Sigmoid colon (tissue), 7 donors: ENCODE measurements around the gene MPEG1. TPM values are rescaled to one million over a fixed set of nuclear protein-coding genes. Genes with fewer than 3 reads are reported as not detected.

Experiments used
- DNase-seq: peaks from one replicate; pipeline ENCODE4 v3.0.0-alpha.2; 2019
- H3K27ac ChIP-seq, 4 donors: fragments of 200-600 bp; sonication (generic); one replicate each; pipeline ENCODE4 v1.5.1; 2016 to 2019; ENCODE audit warnings: mild to moderate bottlenecking in 1 of 4
- H3K27me3 ChIP-seq, 3 donors: fragments of 200-600 bp; sonication (generic); one replicate each; pipeline ENCODE4 v1.5.1; 2019; ENCODE audit warnings: mild to moderate bottlenecking in 1 of 3
- H3K36me3 ChIP-seq, 4 donors: fragments of 200-600 bp; sonication (generic); one replicate each; pipeline ENCODE4 v1.5.1; 2016 to 2019
- H3K4me1 ChIP-seq, 4 donors: fragments of 200-600 bp; sonication (generic); one replicate each; pipeline ENCODE4 v1.5.1; 2017 to 2019
- H3K4me3 ChIP-seq, 4 donors: fragments of 200-600 bp; sonication (generic); one replicate each; pipeline ENCODE4 v1.5.1; 2017 to 2019; ENCODE audit warnings: mild to moderate bottlenecking in 2 of 4, moderate library complexity in 1 of 4
- H3K9me3 ChIP-seq, 4 donors: fragments of 200-600 bp in 3 of 4; sonication (generic) in 3 of 4; one replicate each; pipeline versions ENCODE4 v1.5.1 to v1.6.1; 2013 to 2019
- CTCF ChIP-seq, 4 experiments: fragments of 450-650 bp in 3 of 4; fragments of 200-600 bp in 1 of 4; IDR thresholded peaks; one replicate each; pipeline ENCODE4 v1.5.1; 2016 to 2019; ENCODE audit warnings: antibody characterized with exemption in 4 of 4, mild to moderate bottlenecking in 3 of 4, moderate library complexity in 2 of 4
- EP300 ChIP-seq, 4 donors: sonication (generic); formaldehyde crosslinking; IDR thresholded peaks; one replicate each; pipeline ENCODE4 v1.6.1; 2017; ENCODE audit warnings: antibody characterized with exemption in 4 of 4
- POLR2A ChIP-seq, 2 donors: fragments of 450-650 bp; IDR thresholded peaks; one replicate each; pipeline ENCODE4 v1.6.1; 2016; ENCODE audit warnings: antibody characterized with exemption in 2 of 2, mild to moderate bottlenecking in 2 of 2, moderate library complexity in 2 of 2
- POLR2AphosphoS5 ChIP-seq, 4 donors: sonication (generic); formaldehyde crosslinking; IDR thresholded peaks; one replicate each; pipeline ENCODE4 v1.6.1; 2017; ENCODE audit warnings: antibody characterized with exemption in 4 of 4
- WGBS, 2 donors: extraction: QIAGEN DNeasy Blood & Tissue Kit; methylation state at CpG; one replicate each; pipeline ENCODE4 v1.1.7; 2013; 5-methylcytosine and 5-hydroxymethylcytosine counted together
- intact Hi-C: fragments of 100-400 bp; cut with DNase I; formaldehyde crosslinking; loops from one replicate; pipeline ENCODE4 v1.15.1; 2023
- polyA plus RNA-seq, 3 donors: library from polyadenylated mRNA; stranded (reverse); fragments of 200-250 nt; gene quantifications; one replicate each; pipeline ENCODE4 v1.2.3, GENCODE V29; 2013
- total RNA-seq, 4 donors: library from RNA; depleted of rRNA; stranded (reverse); fragments of >200 nt; gene quantifications; one replicate each; pipeline ENCODE4 v1.1.0, GENCODE V29; 2016
- donor health status: healthy with polysubstance abuse.
- donor health status: Bipolar disorder and iron deficiency.
- donor health status: healthy.

The MPEG1 gene
- total and polyA plus RNA-seq, 7 donors = 8.0 to 63.8 (median 15.6) TPM

DNA sequence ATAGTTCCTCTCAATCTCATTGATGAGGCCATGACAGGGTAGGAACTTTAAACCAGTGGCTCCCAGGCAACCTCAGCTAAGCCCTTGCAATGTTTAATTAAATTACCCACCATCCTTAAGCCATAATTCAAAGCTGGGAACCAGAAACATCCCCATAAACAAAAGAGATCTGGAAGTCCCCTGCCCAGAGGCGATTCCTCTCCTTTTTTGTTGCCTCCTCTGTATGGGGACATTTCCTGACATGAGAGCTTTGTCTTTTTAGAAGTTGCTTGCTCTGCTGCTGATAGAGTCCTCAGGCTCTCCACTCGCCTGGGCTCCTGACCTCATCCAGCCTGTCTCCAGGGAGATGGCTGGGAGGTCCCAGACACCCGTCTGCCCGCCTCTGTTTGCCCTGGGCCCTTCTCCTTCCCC is 37.6 kb downstream of the MPEG1 start:
- Histone ChIP-seq H3K4me1 (peaks cover 0 to 20% (median 16%) of the 10 kb centered on the region in 4 donors), H3K4me3 (no peak overlapping the region), H3K36me3 (no peaks in the 10 kb centered on the region), H3K27me3 (no peaks in the 10 kb centered on the region), H3K27ac (peak overlapping the region in 3 of 4 donors; percentile 36 to 71 (median 62)), H3K9me3 (no peaks in the 10 kb centered on the region)
- TF ChIP-seq POLR2A (IDR thresholded peaks at IDR 0.05) (no peak), POLR2AphosphoS5 (IDR thresholded peaks at IDR 0.05) (no peak), EP300 (IDR thresholded peaks at IDR 0.05) (no peak), CTCF (IDR thresholded peaks at IDR 0.05) (no peak)
- intact Hi-C loops = loop anchor here (10.0 kb wide), 1 partner anchor 510 kb away; no protein-coding TSS in a partner anchor
- DNase-seq = no peak
- 16 to 50% methylated on average over 4 of the region's 4 CpGs for WGBS, 2 donors

DNA sequence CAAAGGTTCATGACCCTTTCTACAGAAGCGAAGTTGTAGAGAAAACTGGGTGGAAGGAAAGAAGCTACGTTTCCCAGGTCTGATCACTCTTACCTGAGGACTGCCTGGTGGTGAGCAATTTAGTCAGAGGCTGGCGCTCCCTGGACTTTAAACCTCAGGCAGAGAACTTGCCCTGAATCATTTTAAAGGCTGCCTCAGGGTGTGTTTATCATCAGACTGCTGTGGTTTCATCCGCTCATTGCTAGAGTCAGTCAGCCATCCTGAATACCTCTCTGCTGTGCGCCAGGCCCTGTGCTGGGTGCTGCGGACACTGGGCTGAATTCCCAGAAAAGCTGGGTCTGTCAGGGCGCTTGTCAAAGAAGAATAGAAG is 38.1 kb downstream of the MPEG1 start:
- WGBS, 2 donors = 10 to 54% methylated on average over 7 of the region's 7 CpGs
- peak overlapping the region in 3 of 4 donors; percentile 36 to 71 (median 62) for H3K27ac ChIP-seq

GRCh38 chr11:59173964-59174663 is 38.6 kb downstream of the MPEG1 start:
- peak overlapping the region in 3 of 4 donors; percentile 57 to 73 (median 60) for H3K4me3 ChIP-seq
- peak overlapping the region; percentile 56 to 75 (median 66) for H3K27ac ChIP-seq
- peak in 1 of 4 donors; percentile 15 for TF ChIP-seq POLR2AphosphoS5 (IDR thresholded peaks at IDR 0.05)
- TF ChIP-seq CTCF (IDR thresholded peaks at IDR 0.05) = no peak
- TF ChIP-seq POLR2A (IDR thresholded peaks at IDR 0.05) = peak in 1 of 2 donors; percentile 23
- intact Hi-C loops = loop anchor here (10.0 kb wide), 1 partner anchor 511 kb away; no protein-coding TSS in a partner anchor
- no peaks in the 10 kb centered on the region for H3K9me3 ChIP-seq
- H3K27me3 ChIP-seq = no peaks in the 10 kb centered on the region
- H3K4me1 ChIP-seq = peaks cover 0 to 20% (median 16%) of the 10 kb centered on the region in 4 donors
- no peaks in the 10 kb centered on the region for H3K36me3 ChIP-seq
- DNase-seq = peak; percentile 74
- 10 to 35% methylated on average over 7 of the region's 7 CpGs for WGBS, 2 donors

More for the DNA sequence above, 38.1 kb downstream of the MPEG1 start:
- Histone ChIP-seq H3K9me3 (no peaks in the 10 kb centered on the region), H3K4me3 (no peak overlapping the region), H3K36me3 (no peaks in the 10 kb centered on the region), H3K4me1 (peaks cover 0 to 20% (median 16%) of the 10 kb centered on the region in 4 donors), H3K27me3 (no peaks in the 10 kb centered on the region)
- DNase-seq = no peak
- intact Hi-C loops = loop anchor here (10.0 kb wide), 1 partner anchor 510 kb away; no protein-coding TSS in a partner anchor
- TF ChIP-seq POLR2A (IDR thresholded peaks at IDR 0.05) (no peak), CTCF (IDR thresholded peaks at IDR 0.05) (no peak), POLR2AphosphoS5 (IDR thresholded peaks at IDR 0.05) (no peak), EP300 (IDR thresholded peaks at IDR 0.05) (no peak)

- 3 to 13% methylated on average over 37 of the region's 37 CpGs for WGBS, 2 donors
- no peaks in the 10 kb centered on the region for H3K27me3 ChIP-seq
- DNase-seq = no peak
- H3K36me3 ChIP-seq = no peaks in the 10 kb centered on the region
- TF ChIP-seq POLR2A (IDR thresholded peaks at IDR 0.05) = no peak
- TF ChIP-seq CTCF (IDR thresholded peaks at IDR 0.05) = no peak
- TF ChIP-seq POLR2AphosphoS5 (IDR thresholded peaks at IDR 0.05) = no peak
- TF ChIP-seq EP300 (IDR thresholded peaks at IDR 0.05) = no peak
- H3K4me1 ChIP-seq = peaks cover 0 to 20% (median 16%) of the 10 kb centered on the region in 4 donors
- no peaks in the 10 kb centered on the region for H3K9me3 ChIP-seq
- peak overlapping the region; percentile 30 to 73 (median 58) for H3K4me3 ChIP-seq
- intact Hi-C loops = loop anchor here (10.0 kb wide), 1 partner anchor 511 kb away; no protein-coding TSS in a partner anchor
- H3K27ac ChIP-seq = peak overlapping the region; percentile 56 to 75 (median 66)
Measured at GRCh38 chr11:59173080-59173963, 39.4 kb downstream of the MPEG1 start.
